Stimulated activated effector memory CD8-positive, alpha-beta T cell treated with anti-CD3 and anti-CD28 coated beads, Interleukin-12 subunit alpha, Interleukin-12 subunit beta, amount 100 ng/mL, for 72 hours (primary cell): Measurements from ENCODE around the gene SLC34A2.
"Not testable (repeated sequence)": the region's sequence is repeated elsewhere in the genome, so short reads cannot be mapped to it uniquely, and the experiment has no call there.

Source experiments
- ATAC-seq: fragments of 150-1000 bp; cut with Tn5 transposase; 2 replicates; pipeline ENCODE4 v1.10.0; 2021
- DNase-seq, 2 donors: peaks; one replicate each; pipeline ENCODE4 v3.0.0; 2021 to 2022; ENCODE audit warnings: low spot score in 2 of 2
- H3K27ac Mint-ChIP-seq: one replicate; pipeline ENCODE4 v1.8.0; 2022; ENCODE audit warnings: mild to moderate bottlenecking, mixed read lengths
- H3K36me3 Mint-ChIP-seq: one replicate; pipeline ENCODE4 v1.8.0; 2022; ENCODE audit warnings: mild to moderate bottlenecking, mixed read lengths
- H3K4me1 Mint-ChIP-seq: one replicate; pipeline ENCODE4 v1.8.0; 2022; ENCODE audit warnings: mixed read lengths
- H3K4me3 Mint-ChIP-seq: one replicate; pipeline ENCODE4 v1.8.0; 2022; ENCODE audit warnings: mild to moderate bottlenecking, mixed read lengths
- H3K9me3 Mint-ChIP-seq: one replicate; pipeline ENCODE4 v1.8.0; 2022; ENCODE audit warnings: mixed read lengths

The SLC34A2 gene

DNA sequence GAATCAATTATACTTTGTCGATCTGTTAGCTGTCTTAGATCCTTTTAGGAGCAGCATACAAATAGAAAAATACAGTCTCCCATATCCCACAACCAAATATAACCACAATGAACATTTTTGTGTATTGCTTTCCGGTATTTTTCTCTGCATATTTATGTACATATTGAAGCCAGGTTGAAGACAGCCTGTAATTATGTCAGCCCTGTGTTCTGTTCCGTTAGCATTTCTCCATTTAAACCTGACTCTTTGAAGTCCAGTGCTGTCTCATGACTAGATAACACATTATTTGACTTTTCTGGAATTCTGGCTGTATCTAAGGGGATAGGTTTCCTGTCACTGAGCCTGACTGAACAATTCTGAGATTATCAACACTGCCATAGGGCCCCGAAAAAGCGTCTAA, 4.0 kb upstream of the SLC34A2 start:
- Mint-ChIP-seq H3K27ac (no peak overlapping the region), H3K36me3 (no peaks in the 10 kb centered on the region), H3K4me1 (no peaks in the 10 kb centered on the region), H3K4me3 (no peak overlapping the region), H3K9me3 (no peaks in the 10 kb centered on the region)
- DNase-seq (no peak), ATAC-seq (no peak)

DNA sequence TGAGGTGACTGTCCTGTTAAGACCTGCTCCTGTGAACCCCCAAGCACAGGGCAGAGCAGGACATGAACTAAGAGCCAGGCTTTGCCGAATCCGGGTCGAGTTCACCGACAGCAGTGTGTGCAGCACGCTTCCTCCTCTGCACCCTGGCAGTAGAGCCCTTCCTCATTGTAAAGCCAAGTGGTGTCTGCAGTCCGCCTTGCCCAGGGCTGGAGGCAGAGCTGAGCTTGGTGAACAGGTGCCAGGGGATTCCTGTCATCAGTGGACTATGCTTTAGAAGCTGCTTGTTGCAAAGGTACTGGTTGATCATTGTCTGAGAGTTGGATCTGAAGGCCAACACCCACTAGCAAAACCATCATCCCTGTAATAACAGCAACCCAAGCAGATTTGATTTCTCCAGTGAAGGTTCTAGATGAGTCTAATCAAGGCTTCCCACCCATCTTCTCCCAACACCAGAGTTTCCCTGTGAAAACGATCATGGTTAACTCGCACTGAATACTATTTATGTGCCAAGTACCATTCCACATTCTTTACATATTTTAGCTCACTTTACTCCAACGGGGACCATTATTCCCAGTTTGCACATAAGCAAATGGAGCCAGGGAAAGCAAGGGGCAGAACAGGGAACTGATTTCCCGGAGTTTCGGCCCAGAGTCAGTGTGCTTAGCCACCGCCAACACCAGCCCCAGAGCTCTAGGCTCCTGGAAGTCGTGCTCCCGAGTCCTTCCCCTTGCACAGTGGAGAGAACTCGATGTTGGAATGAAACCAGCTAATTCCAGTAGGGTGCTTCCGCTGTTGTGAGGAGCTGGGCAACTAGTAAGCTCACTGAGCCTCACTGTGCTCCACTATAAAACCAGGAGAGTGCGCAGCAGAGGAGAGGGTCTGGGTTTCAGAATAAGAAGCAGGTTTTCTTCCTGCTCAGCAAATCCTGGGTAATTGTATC, 1.4 kb upstream of the SLC34A2 start:
- Mint-ChIP-seq H3K27ac (no peak overlapping the region), H3K4me1 (no peaks in the 10 kb centered on the region), H3K4me3 (no peak overlapping the region), H3K9me3 (no peaks in the 10 kb centered on the region), H3K36me3 (no peaks in the 10 kb centered on the region)
- DNase-seq (no peak), ATAC-seq (no peak)

DNA sequence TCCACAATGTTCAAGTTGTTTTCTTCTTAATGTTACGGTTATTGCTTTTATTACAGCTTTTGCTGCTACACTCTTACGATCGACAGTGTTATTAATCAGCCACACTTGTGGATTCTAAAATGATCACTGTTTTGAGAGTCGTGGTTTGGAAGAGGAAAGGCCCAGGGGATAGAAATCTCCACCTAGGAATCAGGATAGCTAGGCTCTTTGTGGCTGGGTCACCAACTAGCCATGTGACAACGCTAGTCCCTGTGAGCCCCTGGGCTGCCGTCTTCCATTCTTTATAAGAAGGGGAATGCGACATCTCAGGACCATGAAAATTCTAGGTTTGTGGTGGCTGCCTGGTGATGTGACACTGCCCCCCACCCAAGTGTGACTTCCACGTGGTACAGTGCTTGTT, 380 bp downstream of the SLC34A2 start:
- DNase-seq (no peak), ATAC-seq (no peak)
- Mint-ChIP-seq H3K27ac (no peak overlapping the region), H3K9me3 (no peaks in the 10 kb centered on the region), H3K4me3 (no peak overlapping the region), H3K4me1 (no peaks in the 10 kb centered on the region), H3K36me3 (no peaks in the 10 kb centered on the region)

DNA sequence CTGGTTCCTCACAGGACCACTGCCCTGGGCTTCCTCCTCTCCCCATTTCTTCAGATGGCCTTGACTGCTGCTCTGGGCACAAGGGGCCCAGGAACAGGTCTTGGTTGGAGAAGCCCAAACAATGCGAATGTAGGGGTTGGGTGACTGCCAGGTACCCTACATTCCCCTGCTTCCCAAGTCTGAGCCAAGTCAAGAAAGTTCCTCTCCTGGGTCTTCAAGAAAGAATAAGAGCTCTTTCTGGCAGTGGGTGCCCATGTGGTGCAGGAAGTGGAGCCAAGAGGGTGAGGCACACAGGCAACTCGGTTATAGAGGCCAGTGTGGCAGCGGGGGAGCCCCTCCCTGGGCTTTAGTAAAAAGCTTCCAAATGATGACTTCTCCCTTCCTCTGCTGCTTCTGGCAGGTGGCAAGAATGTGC, 2.7 kb downstream of the SLC34A2 start:
- no peaks in the 10 kb centered on the region for H3K9me3 Mint-ChIP-seq
- no peaks in the 10 kb centered on the region for H3K36me3 Mint-ChIP-seq
- H3K4me1 Mint-ChIP-seq, result no peaks in the 10 kb centered on the region
- DNase-seq, result no peak
- ATAC-seq, result no peak
- no peak overlapping the region for H3K27ac Mint-ChIP-seq
- no peak overlapping the region for H3K4me3 Mint-ChIP-seq

DNA sequence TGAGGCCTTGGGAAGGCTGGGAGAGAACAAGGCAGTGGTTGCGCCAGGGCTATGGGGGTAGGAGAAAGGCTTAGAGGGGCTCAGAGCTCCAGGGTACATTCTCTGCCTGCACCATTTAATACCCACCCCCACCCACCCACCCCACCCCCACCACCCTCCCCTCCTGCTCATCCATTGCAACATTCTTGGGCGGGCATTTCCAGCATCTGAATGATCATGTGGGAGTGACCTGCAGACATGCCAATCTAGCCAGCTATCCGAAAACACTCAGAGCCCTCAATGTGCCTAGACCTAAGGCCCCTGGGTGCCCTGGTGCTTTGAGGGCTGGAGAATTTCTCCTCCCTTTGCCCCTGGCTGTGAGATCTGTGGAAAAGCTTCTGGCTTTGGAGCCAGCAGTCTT, 3.1 kb downstream of the SLC34A2 start:
- ATAC-seq (no peak), DNase-seq (no peak)
- Mint-ChIP-seq H3K9me3 (no peaks in the 10 kb centered on the region), H3K36me3 (no peaks in the 10 kb centered on the region), H3K27ac (no peak overlapping the region), H3K4me1 (no peaks in the 10 kb centered on the region), H3K4me3 (no peak overlapping the region)

DNA sequence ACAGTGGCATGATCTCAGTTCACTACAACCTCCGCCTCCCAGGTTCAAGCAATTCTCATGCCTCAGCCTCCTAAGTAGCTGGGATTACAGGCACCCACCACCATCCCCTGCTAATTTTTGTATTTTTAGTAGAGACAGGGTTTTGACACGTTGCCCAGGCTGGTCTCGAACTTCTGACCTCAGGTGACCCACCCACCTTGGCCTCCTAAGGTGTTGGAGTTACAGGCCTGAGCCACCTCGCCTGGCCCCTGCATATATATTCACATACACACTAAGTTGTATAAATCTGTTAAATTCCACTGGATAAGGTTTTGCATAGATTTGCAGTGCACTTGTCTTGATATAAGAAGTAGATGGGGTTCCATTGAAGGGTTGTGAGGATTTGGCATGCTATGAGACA, 5.8 kb downstream of the SLC34A2 start:
- H3K36me3 Mint-ChIP-seq, ATAC-seq, H3K4me3 Mint-ChIP-seq, H3K9me3 Mint-ChIP-seq, DNase-seq, H3K27ac Mint-ChIP-seq, H3K4me1 Mint-ChIP-seq: not testable (repeated sequence)

DNA sequence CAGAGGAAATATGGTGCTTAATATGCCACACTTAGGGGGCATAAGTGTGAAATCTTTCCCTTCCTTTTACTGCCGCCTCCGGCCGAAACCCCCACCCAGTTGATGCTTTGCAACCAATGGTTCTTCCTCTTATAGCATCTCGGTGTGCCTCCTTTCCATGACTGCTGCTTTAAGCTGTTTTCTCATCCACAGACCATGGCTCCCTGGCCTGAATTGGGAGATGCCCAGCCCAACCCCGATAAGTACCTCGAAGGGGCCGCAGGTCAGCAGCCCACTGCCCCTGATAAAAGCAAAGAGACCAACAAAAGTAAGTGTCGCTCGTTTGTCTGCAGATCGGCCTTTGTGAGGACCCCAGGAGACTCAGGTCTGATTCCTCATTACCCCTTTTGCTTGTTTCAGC, 6.7 kb downstream of the SLC34A2 start:
- H3K4me3 Mint-ChIP-seq, result no peak overlapping the region
- H3K27ac Mint-ChIP-seq, result no peak overlapping the region
- DNase-seq (no peak), ATAC-seq (no peak)
- no peaks in the 10 kb centered on the region for H3K9me3 Mint-ChIP-seq
- H3K36me3 Mint-ChIP-seq, result no peaks in the 10 kb centered on the region
- no peaks in the 10 kb centered on the region for H3K4me1 Mint-ChIP-seq

DNA sequence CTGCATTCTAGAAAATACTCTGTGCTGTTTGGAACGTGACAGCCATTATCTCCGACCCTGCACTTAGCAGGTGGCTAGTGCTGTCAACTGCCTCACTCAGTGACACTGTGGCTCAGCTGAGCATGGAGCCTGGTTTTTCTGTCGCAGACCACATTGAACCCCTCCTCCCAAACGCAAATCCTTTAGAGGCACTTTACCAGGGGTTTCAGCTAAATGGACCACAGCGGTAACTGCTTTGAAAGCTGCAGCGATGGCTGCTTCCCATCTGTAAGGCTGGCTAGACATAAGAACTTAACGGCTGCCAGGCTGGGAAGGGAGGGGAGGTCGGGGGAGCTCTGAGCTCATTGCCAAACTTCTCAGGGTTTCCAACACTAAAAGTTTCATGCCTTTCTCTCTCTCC, 8.1 kb downstream of the SLC34A2 start:
- H3K27ac Mint-ChIP-seq, result no peak overlapping the region
- no peaks in the 10 kb centered on the region for H3K36me3 Mint-ChIP-seq
- H3K4me1 Mint-ChIP-seq, result no peaks in the 10 kb centered on the region
- no peaks in the 10 kb centered on the region for H3K9me3 Mint-ChIP-seq
- DNase-seq, result no peak
- no peak overlapping the region for H3K4me3 Mint-ChIP-seq
- no peak for ATAC-seq

DNA sequence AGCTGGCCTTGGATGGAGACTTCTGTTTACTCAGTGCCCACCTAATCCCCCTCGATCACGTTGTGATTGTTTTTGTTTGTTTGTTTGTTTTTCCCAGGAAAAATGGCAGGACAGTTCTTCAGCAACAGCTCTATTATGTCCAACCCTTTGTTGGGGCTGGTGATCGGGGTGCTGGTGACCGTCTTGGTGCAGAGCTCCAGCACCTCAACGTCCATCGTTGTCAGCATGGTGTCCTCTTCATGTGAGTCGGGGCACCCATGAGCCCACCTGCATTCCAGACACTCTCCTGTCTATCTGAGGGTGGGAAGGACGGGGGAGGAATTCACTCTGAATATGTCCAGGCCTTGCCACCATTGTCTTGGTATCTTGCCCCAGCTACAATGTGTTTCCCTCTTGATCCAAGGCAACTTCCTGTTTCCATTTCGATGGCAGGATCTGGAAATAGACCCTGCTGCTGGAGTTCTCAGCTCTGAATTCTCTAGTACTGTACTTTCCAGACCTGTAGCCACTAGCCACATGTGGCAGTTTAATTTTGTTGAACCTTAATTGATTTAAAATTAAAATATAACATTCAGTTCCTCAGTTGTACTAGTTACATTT, 10.5 kb downstream of the SLC34A2 start:
- no peaks in the 10 kb centered on the region for H3K4me1 Mint-ChIP-seq
- no peak for DNase-seq
- H3K36me3 Mint-ChIP-seq, result no peaks in the 10 kb centered on the region
- no peak overlapping the region for H3K4me3 Mint-ChIP-seq
- H3K9me3 Mint-ChIP-seq, result no peaks in the 10 kb centered on the region
- no peak overlapping the region for H3K27ac Mint-ChIP-seq
- ATAC-seq, result no peak

DNA sequence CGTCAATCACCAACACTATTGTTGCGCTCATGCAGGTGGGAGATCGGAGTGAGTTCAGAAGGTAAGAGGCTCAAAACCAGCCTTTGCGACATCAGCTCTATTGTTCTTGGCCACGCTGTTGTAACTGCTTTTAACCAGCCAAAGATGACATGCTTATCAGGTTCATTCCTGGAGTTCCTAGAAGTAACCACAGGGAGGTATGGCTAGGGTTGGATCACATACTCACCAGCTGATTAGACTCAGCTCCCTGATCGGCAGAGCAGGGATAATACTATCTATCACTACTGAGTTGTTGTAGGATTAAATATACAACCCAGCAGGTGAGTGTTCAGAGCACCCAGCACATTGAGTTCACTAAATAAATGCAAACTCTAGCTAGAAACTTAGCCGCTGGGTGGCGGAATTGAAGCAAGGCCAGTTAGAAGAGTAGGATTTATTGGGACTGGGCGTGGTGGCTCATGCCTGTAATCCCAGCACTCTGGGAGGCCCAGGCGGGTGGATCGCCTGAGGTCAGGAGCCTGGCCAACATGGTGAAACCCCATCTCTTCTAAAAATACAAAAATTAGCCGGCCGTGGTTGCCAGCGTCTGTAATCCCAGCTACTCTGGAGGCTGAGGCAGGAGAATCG, 12.4 kb downstream of the SLC34A2 start:
- H3K4me3 Mint-ChIP-seq, result no peak overlapping the region
- ATAC-seq (no peak), DNase-seq (no peak)
- peaks cover 1% of the 10 kb centered on the region for H3K9me3 Mint-ChIP-seq
- no peak overlapping the region for H3K27ac Mint-ChIP-seq
- no peaks in the 10 kb centered on the region for H3K36me3 Mint-ChIP-seq
- no peaks in the 10 kb centered on the region for H3K4me1 Mint-ChIP-seq

DNA sequence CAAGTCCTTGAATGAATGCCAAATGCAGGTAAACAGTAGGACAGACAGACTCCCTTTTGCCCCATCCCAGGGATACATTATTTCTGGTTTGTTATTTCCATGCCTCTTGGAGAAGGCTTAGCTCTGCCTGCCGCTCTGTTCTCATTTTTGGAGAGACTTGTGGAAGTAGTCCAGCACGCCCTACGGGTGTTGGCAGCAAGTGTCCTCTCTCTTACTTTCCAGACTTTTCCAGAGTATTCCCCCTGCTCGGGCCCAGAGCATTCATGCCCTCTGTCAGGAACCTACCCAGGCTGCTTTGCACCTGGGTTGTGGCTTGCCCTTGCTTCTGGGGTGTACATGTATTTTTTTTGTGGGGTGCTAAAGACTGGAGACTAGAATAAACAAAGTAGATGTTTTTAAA, 15.3 kb downstream of the SLC34A2 start:
- H3K4me1 Mint-ChIP-seq, result no peaks in the 10 kb centered on the region
- ATAC-seq (no peak), DNase-seq (no peak)
- H3K36me3 Mint-ChIP-seq, result no peaks in the 10 kb centered on the region
- no peak overlapping the region for H3K27ac Mint-ChIP-seq
- no peak overlapping the region for H3K4me3 Mint-ChIP-seq
- peaks cover 2% of the 10 kb centered on the region for H3K9me3 Mint-ChIP-seq

DNA sequence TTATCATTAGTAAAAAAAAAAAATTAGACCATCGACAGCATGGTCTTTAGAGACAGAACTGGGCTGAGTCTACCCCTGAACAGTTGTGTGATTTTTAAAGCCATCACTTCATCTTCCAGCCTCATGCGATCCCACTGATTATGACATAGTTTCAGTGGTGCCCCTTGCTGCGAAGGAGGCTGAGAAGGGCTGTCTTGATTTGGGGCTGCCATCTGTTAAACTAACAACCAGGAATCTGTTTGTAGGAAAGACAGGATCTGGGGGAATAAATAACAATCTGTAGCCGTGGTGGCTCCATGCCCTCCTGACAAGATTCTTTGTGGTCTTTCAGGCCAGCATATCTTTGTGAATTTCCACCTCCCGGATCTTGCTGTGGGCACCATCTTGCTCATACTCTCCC, 17.1 kb downstream of the SLC34A2 start:
- no peak for DNase-seq
- ATAC-seq, result no peak
- no peaks in the 10 kb centered on the region for H3K4me1 Mint-ChIP-seq
- no peak overlapping the region for H3K27ac Mint-ChIP-seq
- H3K4me3 Mint-ChIP-seq, result no peak overlapping the region
- H3K9me3 Mint-ChIP-seq, result peaks cover 2% of the 10 kb centered on the region
- no peaks in the 10 kb centered on the region for H3K36me3 Mint-ChIP-seq

DNA sequence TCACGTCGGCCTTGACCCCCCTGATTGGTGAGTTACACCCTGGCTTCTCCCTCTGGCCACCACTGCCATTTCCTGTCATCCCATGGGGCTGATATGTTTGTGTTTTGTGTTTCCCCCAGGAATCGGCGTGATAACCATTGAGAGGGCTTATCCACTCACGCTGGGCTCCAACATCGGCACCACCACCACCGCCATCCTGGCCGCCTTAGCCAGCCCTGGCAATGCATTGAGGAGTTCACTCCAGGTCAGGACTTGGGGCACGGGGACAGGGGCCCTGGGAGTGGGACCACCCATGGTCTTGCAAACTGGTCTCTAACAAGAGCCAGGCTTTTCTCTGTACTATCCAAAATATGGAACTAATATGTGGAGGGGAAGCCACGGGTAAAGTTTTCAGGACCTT, 18.7 kb downstream of the SLC34A2 start:
- Mint-ChIP-seq H3K36me3 (no peaks in the 10 kb centered on the region), H3K9me3 (peaks cover 2% of the 10 kb centered on the region), H3K27ac (no peak overlapping the region), H3K4me1 (no peaks in the 10 kb centered on the region), H3K4me3 (no peak overlapping the region)
- ATAC-seq (no peak), DNase-seq (no peak)

DNA sequence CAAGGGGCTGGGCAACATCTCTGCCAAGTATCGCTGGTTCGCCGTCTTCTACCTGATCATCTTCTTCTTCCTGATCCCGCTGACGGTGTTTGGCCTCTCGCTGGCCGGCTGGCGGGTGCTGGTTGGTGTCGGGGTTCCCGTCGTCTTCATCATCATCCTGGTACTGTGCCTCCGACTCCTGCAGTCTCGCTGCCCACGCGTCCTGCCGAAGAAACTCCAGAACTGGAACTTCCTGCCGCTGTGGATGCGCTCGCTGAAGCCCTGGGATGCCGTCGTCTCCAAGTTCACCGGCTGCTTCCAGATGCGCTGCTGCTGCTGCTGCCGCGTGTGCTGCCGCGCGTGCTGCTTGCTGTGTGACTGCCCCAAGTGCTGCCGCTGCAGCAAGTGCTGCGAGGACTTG, 20.6 kb downstream of the SLC34A2 start:
- Mint-ChIP-seq H3K36me3 (no peaks in the 10 kb centered on the region), H3K27ac (no peak overlapping the region), H3K4me3 (no peak overlapping the region), H3K9me3 (peaks cover 2% of the 10 kb centered on the region), H3K4me1 (no peaks in the 10 kb centered on the region)
- DNase-seq (no peak), ATAC-seq (no peak)

DNA sequence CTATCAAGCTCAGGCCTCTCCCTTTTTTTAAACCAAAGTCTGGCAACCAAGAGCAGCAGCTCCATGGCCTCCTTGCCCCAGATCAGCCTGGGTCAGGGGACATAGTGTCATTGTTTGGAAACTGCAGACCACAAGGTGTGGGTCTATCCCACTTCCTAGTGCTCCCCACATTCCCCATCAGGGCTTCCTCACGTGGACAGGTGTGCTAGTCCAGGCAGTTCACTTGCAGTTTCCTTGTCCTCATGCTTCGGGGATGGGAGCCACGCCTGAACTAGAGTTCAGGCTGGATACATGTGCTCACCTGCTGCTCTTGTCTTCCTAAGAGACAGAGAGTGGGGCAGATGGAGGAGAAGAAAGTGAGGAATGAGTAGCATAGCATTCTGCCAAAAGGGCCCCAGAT, 21.5 kb downstream of the SLC34A2 start:
- Mint-ChIP-seq H3K4me1 (no peaks in the 10 kb centered on the region), H3K4me3 (no peak overlapping the region), H3K9me3 (peaks cover 2% of the 10 kb centered on the region), H3K36me3 (no peaks in the 10 kb centered on the region), H3K27ac (no peak overlapping the region)
- DNase-seq (no peak), ATAC-seq (no peak)

DNA sequence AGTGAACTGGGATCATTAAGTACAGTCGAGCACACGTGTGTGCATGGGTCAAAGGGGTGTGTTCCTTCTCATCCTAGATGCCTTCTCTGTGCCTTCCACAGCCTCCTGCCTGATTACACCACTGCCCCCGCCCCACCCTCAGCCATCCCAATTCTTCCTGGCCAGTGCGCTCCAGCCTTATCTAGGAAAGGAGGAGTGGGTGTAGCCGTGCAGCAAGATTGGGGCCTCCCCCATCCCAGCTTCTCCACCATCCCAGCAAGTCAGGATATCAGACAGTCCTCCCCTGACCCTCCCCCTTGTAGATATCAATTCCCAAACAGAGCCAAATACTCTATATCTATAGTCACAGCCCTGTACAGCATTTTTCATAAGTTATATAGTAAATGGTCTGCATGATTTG, 22.3 kb downstream of the SLC34A2 start:
- Mint-ChIP-seq H3K36me3 (no peaks in the 10 kb centered on the region), H3K27ac (no peak overlapping the region), H3K4me1 (no peaks in the 10 kb centered on the region), H3K4me3 (no peak overlapping the region), H3K9me3 (peaks cover 2% of the 10 kb centered on the region)
- DNase-seq, result no peak
- no peak for ATAC-seq
